Gastrocnemius medialis (tissue), 4 donors: ENCODE measurements around the gene WFDC11. TPM values are rescaled to one million over a fixed set of nuclear protein-coding genes. Genes with fewer than 3 reads are reported as not detected.

ENCODE experiments used
- ATAC-seq, 2 donors: fragments of 150-250 bp; one replicate each; pipeline ENCODE4 v1.9.1; 2016
- DNase-seq, 2 donors: peaks; one replicate each; pipeline ENCODE4 v3.0.0-alpha.2; 2019
- H3K27ac ChIP-seq, 4 donors: fragments of 200-600 bp; sonication (generic); 1 replicate in 1 of 4; 2 replicates in 3 of 4; pipeline ENCODE4 v1.5.1; 2016 to 2018; ENCODE audit warnings: mild to moderate bottlenecking in 2 of 4, moderate library complexity in 1 of 4
- H3K27me3 ChIP-seq, 3 donors: fragments of 200-600 bp; sonication (generic) in 2 of 3; 1 replicate in 1 of 3; 2 replicates in 2 of 3; pipeline versions ENCODE4 v1.5.1 to v1.6.0; 2016 to 2019; ENCODE audit warnings: mild to moderate bottlenecking in 1 of 3, moderate library complexity in 1 of 3
- H3K36me3 ChIP-seq, 2 donors: fragments of 200-600 bp; sonication (generic) in 1 of 2; one replicate each; pipeline ENCODE4 v1.5.1; 2017 to 2018
- H3K4me1 ChIP-seq, 2 donors: fragments of 200-600 bp; sonication (generic) in 1 of 2; one replicate each; pipeline ENCODE4 v1.5.1; 2016 to 2017; ENCODE audit warnings: mild to moderate bottlenecking in 2 of 2
- H3K4me3 ChIP-seq, 4 donors: fragments of 200-600 bp; sonication (generic) in 3 of 4; 1 replicate in 1 of 4; 2 replicates in 3 of 4; pipeline ENCODE4 v1.5.1; 2016 to 2019; ENCODE audit warnings: mild to moderate bottlenecking in 2 of 4
- H3K9me3 ChIP-seq, 3 donors: fragments of 200-600 bp; sonication (generic) in 2 of 3; 1 replicate in 1 of 3; 2 replicates in 2 of 3; pipeline ENCODE4 v1.5.1; 2016 to 2019
- POLR2A ChIP-seq, 2 donors: fragments of 450-650 bp; IDR thresholded peaks; one replicate each; pipeline ENCODE4 v1.6.1; 2017; ENCODE audit warnings: antibody characterized with exemption in 2 of 2, mild to moderate bottlenecking in 2 of 2, moderate library complexity in 2 of 2
- in situ Hi-C, 4 donors: fragments of 200-750 bp; cut with MboI; loops; one replicate each; pipeline versions ENCODE4 v1.15.0 to v1.8.0; 2017; ENCODE audit warnings: low sequenced_read_pairs in 4 of 4
- intact Hi-C: fragments of 100-400 bp; cut with DNase I; formaldehyde crosslinking; loops from one replicate; pipeline ENCODE4 v1.15.1; 2023; ENCODE audit warnings: low total_unique reads
- total RNA-seq, 4 donors: library from RNA; depleted of rRNA; stranded (reverse); fragments of >200 nt; gene quantifications; one replicate each; pipeline versions ENCODE4 v1.1.0 to v1.2.3, GENCODE V29; 2016
- TF ChIP-seq, protein P1 (sequence below), 5 experiments: fragments of 450-650 bp in 3 of 5; fragments of 200-600 bp in 2 of 5; sonication (generic) in 2 of 5; IDR thresholded peaks in 4 of 5; conservative IDR thresholded peaks in 1 of 5; 1 replicate in 4 of 5; 2 replicates in 1 of 5; pipeline ENCODE4 v1.5.1; 2016 to 2019; ENCODE audit warnings: antibody characterized with exemption in 5 of 5, mild to moderate bottlenecking in 3 of 5, moderate library complexity in 3 of 5

The WFDC11 gene
- total RNA-seq, 4 donors from 2014 or later, result not detected

- TF ChIP-seq, protein P1, sequence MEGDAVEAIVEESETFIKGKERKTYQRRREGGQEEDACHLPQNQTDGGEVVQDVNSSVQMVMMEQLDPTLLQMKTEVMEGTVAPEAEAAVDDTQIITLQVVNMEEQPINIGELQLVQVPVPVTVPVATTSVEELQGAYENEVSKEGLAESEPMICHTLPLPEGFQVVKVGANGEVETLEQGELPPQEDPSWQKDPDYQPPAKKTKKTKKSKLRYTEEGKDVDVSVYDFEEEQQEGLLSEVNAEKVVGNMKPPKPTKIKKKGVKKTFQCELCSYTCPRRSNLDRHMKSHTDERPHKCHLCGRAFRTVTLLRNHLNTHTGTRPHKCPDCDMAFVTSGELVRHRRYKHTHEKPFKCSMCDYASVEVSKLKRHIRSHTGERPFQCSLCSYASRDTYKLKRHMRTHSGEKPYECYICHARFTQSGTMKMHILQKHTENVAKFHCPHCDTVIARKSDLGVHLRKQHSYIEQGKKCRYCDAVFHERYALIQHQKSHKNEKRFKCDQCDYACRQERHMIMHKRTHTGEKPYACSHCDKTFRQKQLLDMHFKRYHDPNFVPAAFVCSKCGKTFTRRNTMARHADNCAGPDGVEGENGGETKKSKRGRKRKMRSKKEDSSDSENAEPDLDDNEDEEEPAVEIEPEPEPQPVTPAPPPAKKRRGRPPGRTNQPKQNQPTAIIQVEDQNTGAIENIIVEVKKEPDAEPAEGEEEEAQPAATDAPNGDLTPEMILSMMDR (IDR thresholded peaks at IDR 0.05 in 4 of 5, conservative IDR thresholded peaks at IDR 0.05 in 1 of 5), result no peak
- TF ChIP-seq POLR2A (IDR thresholded peaks at IDR 0.05), result no peak
- H3K27ac ChIP-seq, result no peak overlapping the region
- in situ Hi-C loops (loop anchor here in 2 of 4 donors (25.0 kb wide), 1 partner anchor 91 kb away; the partner anchor contains the start of genes SPINT4 (in 2 of the 2), WFDC10B (in 2 of the 2) and WFDC13 (in 2 of the 2)), intact Hi-C loops (no loop called here)
- no peaks in the 10 kb centered on the region for H3K36me3 ChIP-seq
- H3K4me3 ChIP-seq, result no peak overlapping the region
- no peaks in the 10 kb centered on the region for H3K4me1 ChIP-seq
- no peaks in the 10 kb centered on the region for H3K27me3 ChIP-seq
- DNase-seq (no peak), ATAC-seq (no peak)
- no peaks in the 10 kb centered on the region for H3K9me3 ChIP-seq
Measured at GRCh38 chr20:45621593-45621992, 48.4 kb downstream of the WFDC11 start.

- no peaks in the 10 kb centered on the region for H3K36me3 ChIP-seq
- H3K9me3 ChIP-seq, result no peaks in the 10 kb centered on the region
- no peak overlapping the region for H3K4me3 ChIP-seq
- in situ Hi-C loops, result loop anchor here in 2 of 4 donors (25.0 kb wide), 1 partner anchor 95 kb away; the partner anchor contains the start of genes SPINT4 (in 2 of the 2), WFDC10B (in 2 of the 2) and WFDC13 (in 2 of the 2)
- no peaks in the 10 kb centered on the region for H3K4me1 ChIP-seq
- ATAC-seq (no peak), DNase-seq (no peak)
- TF ChIP-seq, protein P1 (IDR thresholded peaks at IDR 0.05 in 4 of 5, conservative IDR thresholded peaks at IDR 0.05 in 1 of 5), result no peak
- no peak for TF ChIP-seq POLR2A (IDR thresholded peaks at IDR 0.05)
- H3K27ac ChIP-seq, result no peak overlapping the region
- intact Hi-C loops, result no loop called here
- no peaks in the 10 kb centered on the region for H3K27me3 ChIP-seq
Measured at GRCh38 chr20:45617591-45617990, 52.4 kb downstream of the WFDC11 start.

DNA sequence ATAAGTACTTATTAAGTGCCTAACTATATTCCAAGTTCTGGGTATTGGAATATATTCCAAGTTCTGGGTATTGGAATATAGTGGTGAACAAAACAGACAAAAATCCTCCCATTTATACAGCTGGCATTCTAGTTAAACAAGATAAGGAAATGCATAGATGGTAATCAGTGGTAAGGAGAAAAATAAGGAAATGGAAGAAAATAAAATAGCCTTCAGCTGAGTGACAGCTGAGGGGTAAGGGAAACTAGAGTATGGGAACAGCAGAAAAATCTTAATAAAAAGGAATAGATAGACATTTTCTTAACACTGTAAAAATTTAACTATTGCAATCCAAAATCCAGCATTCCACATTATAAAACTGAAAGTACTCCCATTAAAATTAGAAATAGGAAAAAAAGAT is 57.7 kb downstream of the WFDC11 start:
- ATAC-seq, result no peak
- intact Hi-C loops, result no loop called here

GRCh38 chr20:45611054-45611453 is 59.0 kb downstream of the WFDC11 start:
- DNase-seq (no peak), ATAC-seq (no peak)
- H3K27ac ChIP-seq, result no peak overlapping the region
- intact Hi-C loops (no loop called here), in situ Hi-C loops (loop anchor here in 2 of 4 donors (25.0 kb wide), 1 partner anchor 101 kb away; the partner anchor contains the start of genes SPINT4 (in 2 of the 2), WFDC10B (in 2 of the 2) and WFDC13 (in 2 of the 2))
- no peaks in the 10 kb centered on the region for H3K4me1 ChIP-seq
- no peaks in the 10 kb centered on the region for H3K36me3 ChIP-seq
- no peaks in the 10 kb centered on the region for H3K9me3 ChIP-seq
- H3K4me3 ChIP-seq, result no peak overlapping the region
- TF ChIP-seq, protein P1 (IDR thresholded peaks at IDR 0.05 in 4 of 5, conservative IDR thresholded peaks at IDR 0.05 in 1 of 5), result no peak
- TF ChIP-seq POLR2A (IDR thresholded peaks at IDR 0.05), result no peak
- H3K27me3 ChIP-seq, result no peaks in the 10 kb centered on the region

More for the DNA sequence above, 57.7 kb downstream of the WFDC11 start:
- Histone ChIP-seq H3K36me3 (no peaks in the 10 kb centered on the region), H3K27me3 (no peaks in the 10 kb centered on the region), H3K9me3 (no peaks in the 10 kb centered on the region), H3K4me1 (no peaks in the 10 kb centered on the region), H3K4me3 (no peak overlapping the region), H3K27ac (no peak overlapping the region)
- no peak for DNase-seq
- in situ Hi-C loops, result loop anchor here in 2 of 4 donors (25.0 kb wide), 1 partner anchor 100 kb away; the partner anchor contains the start of genes SPINT4 (in 2 of the 2), WFDC10B (in 2 of the 2) and WFDC13 (in 2 of the 2)
- TF ChIP-seq POLR2A (IDR thresholded peaks at IDR 0.05), result no peak
- TF ChIP-seq, protein P1 (IDR thresholded peaks at IDR 0.05 in 4 of 5, conservative IDR thresholded peaks at IDR 0.05 in 1 of 5), result no peak
